ENCODE measurements around the gene CRYAA.
"Not testable (repeated sequence)": the region's sequence is repeated elsewhere in the genome, so short reads cannot be mapped to it uniquely, and the experiment has no call there.

DNA sequence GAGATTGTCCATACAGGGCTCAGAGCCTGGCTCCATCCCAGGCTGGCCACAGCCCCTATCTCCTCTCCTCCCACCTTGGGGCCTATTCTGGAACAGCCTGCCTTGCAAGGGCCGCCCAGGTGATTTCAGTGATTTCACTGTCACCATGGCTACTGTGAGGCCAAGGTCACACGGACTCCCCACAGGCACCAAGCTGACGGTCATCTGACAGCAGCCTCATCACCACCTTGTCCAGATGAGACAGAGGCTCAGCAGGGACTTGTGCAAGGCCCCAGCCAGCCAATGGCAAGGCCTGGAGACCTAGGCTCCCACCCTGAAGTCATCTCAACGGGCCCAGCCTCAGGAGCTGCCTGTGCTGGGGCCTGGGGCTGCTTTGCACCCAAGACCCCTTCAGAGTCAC lies 6.2 kb downstream of the CRYAA start:
- TF ChIP-seq, protein P1, sequence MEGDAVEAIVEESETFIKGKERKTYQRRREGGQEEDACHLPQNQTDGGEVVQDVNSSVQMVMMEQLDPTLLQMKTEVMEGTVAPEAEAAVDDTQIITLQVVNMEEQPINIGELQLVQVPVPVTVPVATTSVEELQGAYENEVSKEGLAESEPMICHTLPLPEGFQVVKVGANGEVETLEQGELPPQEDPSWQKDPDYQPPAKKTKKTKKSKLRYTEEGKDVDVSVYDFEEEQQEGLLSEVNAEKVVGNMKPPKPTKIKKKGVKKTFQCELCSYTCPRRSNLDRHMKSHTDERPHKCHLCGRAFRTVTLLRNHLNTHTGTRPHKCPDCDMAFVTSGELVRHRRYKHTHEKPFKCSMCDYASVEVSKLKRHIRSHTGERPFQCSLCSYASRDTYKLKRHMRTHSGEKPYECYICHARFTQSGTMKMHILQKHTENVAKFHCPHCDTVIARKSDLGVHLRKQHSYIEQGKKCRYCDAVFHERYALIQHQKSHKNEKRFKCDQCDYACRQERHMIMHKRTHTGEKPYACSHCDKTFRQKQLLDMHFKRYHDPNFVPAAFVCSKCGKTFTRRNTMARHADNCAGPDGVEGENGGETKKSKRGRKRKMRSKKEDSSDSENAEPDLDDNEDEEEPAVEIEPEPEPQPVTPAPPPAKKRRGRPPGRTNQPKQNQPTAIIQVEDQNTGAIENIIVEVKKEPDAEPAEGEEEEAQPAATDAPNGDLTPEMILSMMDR (IDR thresholded peaks at IDR 0.05; ENCODE audit: extremely low read depth in 1 of 2, insufficient read depth in 1 of 2, low read depth in 1 of 2, low read length in 2 of 2), result not testable (repeated sequence)
- TF ChIP-seq POLR2A (IDR thresholded peaks at IDR 0.05; ENCODE audit: low read depth, low read length); EZH2 (IDR thresholded peaks at IDR 0.05; ENCODE audit: borderline replicate concordance, low read depth, low read length, severe bottlenecking); POLR2AphosphoS5 (IDR thresholded peaks at IDR 0.05; ENCODE audit: insufficient read depth, low read depth, low read length); FOS (IDR thresholded peaks at IDR 0.05; ENCODE audit: borderline replicate concordance, insufficient read depth, low read length); JUN (IDR thresholded peaks at IDR 0.05; ENCODE audit: borderline replicate concordance, insufficient read depth, insufficient read length, low read depth); MYC (IDR thresholded peaks at IDR 0.05; ENCODE audit: low read depth, low read length): not testable (repeated sequence)

All from endothelial cell of umbilical vein (primary cell).